HG03558 (cell line): ENCODE data around the gene NAA25.
A peak's percentile ranks its signal among the peaks of the same experiment; 100 is the strongest.
"Not testable (repeated sequence)": the region's sequence is repeated elsewhere in the genome, so short reads cannot be mapped to it uniquely, and the experiment has no call there.

Experiments used
- ATAC-seq: cut with Tn5 transposase; IDR thresholded peaks from one replicate; pipeline ENCODE4 v1.9.1; 2021; ENCODE audit warnings: moderate number of reproducible peaks; ENCODE audit not compliant: unreplicated experiment; ENCODE audit errors: extremely low read depth

The NAA25 gene

GRCh38 chr12:112066566-112066965, 42.0 kb downstream of the NAA25 start:
- ATAC-seq = no peak

- no peak for ATAC-seq
Measured at GRCh38 chr12:112063273-112063672, 45.3 kb downstream of the NAA25 start.

- ATAC-seq = no peak
Measured at GRCh38 chr12:112061137-112061536, 47.4 kb downstream of the NAA25 start.

GRCh38 chr12:112049351-112049750, 59.2 kb downstream of the NAA25 start:
- no peak for ATAC-seq

GRCh38 chr12:112046003-112046402, 62.6 kb downstream of the NAA25 start:
- ATAC-seq = no peak

GRCh38 chr12:112036614-112037013, 72.0 kb downstream of the NAA25 start:
- not testable (repeated sequence) for ATAC-seq

- no peak for ATAC-seq
Measured at GRCh38 chr12:112035219-112035785, 73.3 kb downstream of the NAA25 start.

- ATAC-seq = no peak
Measured at GRCh38 chr12:112032292-112032691, 76.3 kb downstream of the NAA25 start.

- ATAC-seq = no peak
Measured at GRCh38 chr12:112031472-112031871, 77.1 kb downstream of the NAA25 start.

GRCh38 chr12:112029301-112029700, 79.3 kb downstream of the NAA25 start:
- ATAC-seq = no peak

- no peak for ATAC-seq
Measured at GRCh38 chr12:112025808-112026375, 82.7 kb downstream of the NAA25 start.

- ATAC-seq = no peak
Measured at GRCh38 chr12:112023759-112024396, 84.7 kb downstream of the NAA25 start.

GRCh38 chr12:112022241-112023016, 86.2 kb downstream of the NAA25 start:
- ATAC-seq = no peak

- ATAC-seq = no peak
Measured at GRCh38 chr12:112020947-112021457, 87.6 kb downstream of the NAA25 start.

GRCh38 chr12:112018571-112019237, 89.9 kb downstream of the NAA25 start:
- no peak for ATAC-seq

- no peak for ATAC-seq
Measured at GRCh38 chr12:112017041-112017440, 91.5 kb downstream of the NAA25 start.

- ATAC-seq = no peak
Measured at GRCh38 chr12:112015938-112016337, 92.6 kb downstream of the NAA25 start.

GRCh38 chr12:112013601-112014402, 94.8 kb downstream of the NAA25 start:
- ATAC-seq = no peak

- peak; percentile 46 for ATAC-seq
Measured at GRCh38 chr12:112012775-112013600, 95.6 kb downstream of the NAA25 start, which contains the start of the genes ERP29 and TMEM116. TSS of gene ERP29 (plus strand) at chr12:112013426. CDS start at chr12:112013466, 40 bp downstream. TSS of gene TMEM116 (minus strand) at chr12:112013165. CDS start at chr12:112005270, 7,895 bp downstream.
